NK-92 (cell line): ENCODE measurements around the gene RXFP2.

Source experiments
- DNase-seq: peaks from one replicate; lab custom pipeline; 2025; ENCODE audit not compliant: unreplicated experiment; lab: John Stamatoyannopoulos, UW

The RXFP2 gene

DNA sequence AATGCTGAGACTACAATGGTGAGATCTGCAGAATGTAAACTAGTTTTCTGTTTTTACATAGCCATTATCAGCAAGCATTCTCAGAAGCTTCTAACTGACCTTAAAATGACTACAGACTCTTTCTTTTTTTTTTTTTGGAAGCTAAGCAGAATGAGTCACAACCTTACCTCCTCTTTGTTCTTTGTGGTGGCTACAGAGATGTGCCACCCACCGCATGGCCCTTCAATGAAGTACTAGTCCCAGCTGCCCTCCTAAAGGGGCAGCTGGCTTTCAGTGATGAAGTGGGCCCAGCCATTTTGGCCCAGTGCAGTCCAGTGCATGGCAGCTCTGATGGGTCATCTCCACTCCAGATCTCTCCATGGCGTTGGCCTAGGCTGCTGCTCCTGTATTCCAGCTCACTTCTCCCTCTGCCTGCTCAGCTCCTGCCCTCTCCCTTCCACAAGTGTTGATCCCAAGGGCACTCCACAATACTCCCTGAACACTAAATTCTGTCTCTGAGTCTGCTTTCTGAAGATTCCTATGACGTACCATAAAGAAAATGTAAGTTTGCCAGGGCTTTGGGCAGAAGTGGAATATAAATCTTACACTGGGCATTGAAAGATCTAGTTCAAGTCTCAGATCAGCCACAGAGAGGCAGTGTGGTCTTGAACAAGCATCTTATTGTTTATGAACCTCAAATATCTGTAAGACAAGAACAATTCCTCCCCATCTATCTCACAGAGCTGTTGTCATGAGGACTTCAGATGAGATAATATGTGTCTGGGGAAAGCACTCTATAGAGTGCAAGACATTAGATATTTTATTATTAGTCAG, 85.6 kb downstream of the RXFP2 start:
- DNase-seq: no peak

DNA sequence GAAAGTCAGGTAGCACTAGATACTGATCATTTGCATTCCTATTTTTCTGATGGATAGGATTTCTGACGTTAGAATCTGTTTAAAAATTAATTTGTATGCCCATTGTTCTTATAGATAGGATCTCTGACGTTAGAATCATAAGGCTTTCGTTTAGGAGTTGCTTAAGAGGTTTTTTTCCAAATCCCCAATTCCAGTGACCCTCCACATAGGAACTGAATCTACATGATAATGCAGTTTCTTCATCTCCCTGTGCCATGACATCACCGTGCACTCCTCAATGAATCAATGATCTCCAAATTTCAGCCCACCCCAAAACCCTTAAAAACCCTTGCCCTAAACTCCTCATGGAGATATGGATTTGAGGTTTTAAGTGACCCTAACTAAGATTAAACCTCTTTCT, 87.2 kb downstream of the RXFP2 start:
- no peak for DNase-seq

DNA sequence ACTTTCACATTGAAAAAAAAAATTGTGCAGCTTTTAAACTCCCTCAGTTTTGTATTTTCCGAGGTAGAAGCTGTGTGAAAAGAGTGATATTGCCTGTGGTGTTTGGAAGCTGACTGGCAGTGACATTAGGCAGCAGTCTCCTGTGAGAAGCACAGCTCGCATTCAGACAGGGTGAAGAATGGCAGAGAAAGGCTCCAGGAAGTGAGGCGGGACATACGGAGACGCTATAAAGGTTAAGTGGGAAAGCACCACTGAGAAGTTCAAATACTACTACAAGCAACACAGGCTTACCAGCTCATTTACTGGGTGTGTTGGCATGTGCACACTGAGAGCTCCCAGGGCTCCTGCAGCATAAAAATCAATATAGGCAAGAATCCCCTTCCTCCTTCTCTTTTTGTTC, 88.4 kb downstream of the RXFP2 start:
- no peak for DNase-seq

DNA sequence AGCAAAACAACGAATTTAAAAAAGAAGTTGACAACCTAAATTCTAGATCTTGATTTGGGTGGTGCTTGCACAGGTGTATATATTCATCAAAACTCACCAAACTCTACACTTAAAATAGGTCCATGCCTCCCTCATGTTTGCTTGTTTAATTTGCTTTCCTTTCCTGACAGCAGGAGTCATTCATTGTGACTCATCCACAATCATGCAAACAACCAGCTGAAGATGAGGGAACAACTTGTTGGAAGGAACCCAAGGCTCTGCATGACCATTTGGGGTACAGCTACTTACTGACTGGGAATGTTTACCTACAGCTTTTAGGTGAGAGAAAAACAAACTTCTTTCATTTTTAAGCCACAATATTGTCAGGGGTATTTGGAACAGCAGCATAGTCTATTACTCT, 96.6 kb downstream of the RXFP2 start:
- no peak for DNase-seq

DNA sequence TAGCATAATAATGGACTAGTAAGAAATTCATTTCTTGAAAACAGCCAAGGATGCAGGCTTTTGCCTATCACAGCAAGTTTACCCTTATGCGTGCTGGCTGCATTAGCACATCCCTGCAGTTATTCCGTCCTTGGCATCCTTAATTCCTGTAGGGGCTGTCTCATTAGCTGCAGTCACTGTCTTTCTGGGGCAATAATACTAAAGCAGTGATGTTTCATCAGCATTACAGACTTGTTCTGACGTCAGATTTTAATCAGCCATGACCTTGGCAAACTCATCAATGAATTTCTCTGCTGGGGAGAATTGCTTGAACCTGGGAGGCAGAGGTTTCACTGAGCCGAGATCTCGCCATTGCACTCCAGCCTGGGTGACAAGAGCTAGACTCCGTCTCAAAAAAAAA, 103.7 kb downstream of the RXFP2 start:
- no peak for DNase-seq

DNA sequence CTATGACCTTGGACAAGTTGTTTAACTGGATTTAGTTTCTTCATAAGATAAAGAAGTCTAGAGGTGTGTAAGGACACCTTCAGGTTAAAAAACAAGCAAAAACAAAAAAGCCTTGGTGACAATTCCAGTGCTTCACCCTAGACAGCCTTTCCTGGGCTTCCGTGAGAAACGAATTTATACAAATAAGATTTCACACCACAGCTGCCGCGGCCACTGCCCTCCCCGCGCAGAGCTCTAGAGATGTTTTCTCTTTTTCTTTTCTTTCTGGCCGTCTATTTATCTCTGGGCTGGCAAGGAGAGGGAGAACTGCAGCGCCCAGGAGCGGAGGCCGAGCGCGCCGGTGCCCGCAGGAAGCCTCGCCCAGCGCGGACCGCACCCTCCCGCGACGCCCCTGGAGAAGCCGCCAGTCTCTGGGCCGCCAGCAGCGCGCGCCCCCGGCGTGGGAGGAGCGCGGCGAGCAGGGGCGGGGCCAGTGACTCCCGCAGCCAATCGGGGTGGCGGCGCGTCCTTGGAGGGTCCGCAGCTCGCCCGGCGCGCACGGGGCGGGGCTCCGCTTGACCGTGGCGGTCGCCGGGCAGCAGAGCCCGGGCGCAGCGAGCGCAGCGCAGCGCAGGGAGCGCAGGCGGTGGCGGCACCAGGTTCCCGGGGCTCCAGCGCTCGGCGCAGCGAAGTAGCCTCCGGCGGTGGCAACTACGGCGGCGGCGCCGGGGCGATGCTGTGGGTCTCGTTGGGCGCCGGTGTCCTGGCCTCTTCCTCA, 107.0 kb downstream of the RXFP2 start:
- DNase-seq: no peak

DNA sequence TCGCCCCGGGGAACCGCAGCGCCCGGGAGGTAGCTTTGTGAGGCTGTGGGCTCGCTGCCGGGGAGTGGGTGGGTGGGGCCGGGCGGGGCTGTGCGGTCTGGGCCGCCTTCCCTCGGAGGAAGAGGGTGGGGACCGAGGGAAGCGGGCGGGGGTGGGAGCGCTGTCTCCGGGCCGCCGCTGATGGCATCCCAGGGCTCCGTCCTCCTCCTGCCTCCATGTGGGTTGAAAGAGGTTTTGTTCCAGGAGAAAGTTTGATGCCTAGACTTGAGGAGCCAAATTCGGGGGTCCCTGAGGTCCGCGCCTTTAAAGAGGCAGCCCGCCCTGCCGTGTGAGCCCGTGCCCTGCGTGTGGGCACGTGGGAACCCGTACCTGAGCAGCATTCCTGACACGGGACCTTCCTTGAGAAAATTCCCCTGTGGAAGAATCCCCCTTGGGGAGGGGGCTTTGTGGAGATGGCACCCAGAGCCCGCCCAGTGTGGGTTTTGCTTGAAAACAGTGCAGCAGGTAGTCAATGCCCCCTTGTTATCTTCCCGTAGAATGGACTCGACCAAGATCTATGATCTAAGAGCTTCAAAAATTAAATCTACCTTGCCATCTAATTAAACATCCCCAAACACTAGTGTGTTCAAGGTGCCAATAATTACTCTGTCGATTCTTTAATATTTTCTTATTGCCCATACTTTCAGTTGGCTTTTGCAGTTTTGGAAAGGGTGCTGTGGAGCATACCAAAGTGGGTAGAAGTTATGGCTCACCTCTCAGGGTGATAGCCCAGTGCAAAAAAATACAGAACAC, 107.8 kb downstream of the RXFP2 start:
- no peak for DNase-seq

DNA sequence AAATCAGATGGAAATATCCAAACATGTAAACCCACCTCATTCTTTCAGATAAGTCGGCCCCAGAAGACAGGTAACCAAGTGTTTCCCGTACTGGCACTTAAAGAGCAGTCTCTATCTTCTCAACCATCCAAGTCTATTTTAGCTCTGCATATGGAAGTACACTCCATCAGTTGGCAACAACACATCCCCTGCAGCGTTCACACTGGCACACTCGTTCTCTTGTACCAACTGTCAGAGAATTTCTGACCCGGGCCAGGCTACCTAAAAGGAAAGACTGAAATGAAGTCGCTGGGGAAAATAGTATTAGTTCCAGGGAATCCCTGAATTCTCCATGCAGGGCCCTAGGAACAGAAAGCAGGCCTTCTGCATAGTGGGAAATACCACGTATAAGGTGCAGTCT, 109.3 kb downstream of the RXFP2 start:
- DNase-seq: no peak

DNA sequence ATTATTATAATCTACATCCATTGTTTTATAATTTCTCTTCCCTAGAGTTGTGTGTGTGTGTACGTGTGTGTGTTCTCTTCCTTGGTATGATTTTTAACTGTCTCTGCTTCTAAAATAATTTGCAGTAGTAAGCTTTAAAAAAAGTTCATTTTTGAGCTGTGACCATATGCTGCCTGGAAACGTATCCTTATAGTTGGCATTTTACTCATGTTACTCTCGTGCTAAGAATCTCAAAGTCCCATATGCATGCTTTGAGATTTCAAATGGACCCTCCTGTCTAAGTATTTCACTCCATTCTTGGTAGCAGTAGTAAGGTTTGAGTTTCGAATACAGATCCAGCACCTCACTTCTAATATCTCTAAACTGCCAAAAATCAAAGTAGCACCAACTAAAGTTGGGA, 109.9 kb downstream of the RXFP2 start:
- DNase-seq: no peak

DNA sequence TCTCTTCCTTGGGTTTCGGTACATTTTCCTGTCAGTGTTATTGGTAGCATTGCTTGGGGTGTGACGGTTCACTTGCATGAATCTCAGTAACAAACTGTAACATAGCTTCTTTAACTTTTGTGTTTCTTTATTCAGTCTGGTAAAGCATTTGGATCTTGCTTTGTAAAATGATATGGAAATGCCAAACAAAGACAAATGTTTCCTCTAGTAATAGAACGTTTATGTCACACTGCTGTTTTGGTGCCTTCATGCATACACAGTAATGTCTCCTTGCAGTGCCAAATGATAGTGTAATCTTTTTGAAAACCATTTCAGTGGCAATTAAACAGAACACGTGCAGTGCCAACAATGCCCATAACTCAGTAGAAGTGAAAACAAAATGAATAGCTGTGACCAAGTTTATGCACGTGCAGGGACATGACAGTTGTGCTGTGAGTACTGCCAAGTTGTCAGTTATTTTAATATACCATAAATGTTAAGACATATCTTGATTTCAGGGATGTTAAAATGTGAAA, 110.8 kb downstream of the RXFP2 start:
- DNase-seq: no peak

DNA sequence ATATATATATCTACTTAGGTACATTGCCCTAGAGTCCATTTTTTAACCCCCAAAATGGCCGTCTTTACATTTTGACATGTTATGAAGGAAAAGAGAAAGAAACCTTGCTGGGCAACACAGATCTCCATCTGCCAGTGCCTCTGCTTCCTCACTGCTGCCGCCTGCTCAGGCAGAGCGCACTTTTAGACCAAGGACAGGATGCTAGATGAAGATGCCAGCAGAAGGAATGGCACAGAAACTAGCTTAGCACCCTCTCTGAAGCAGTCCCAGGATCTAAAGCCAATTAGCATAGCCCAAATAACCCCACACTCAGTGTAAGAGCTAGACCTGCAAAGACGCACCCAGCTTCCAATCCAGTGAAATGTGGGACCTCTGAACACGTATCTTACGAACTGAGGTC, 111.9 kb downstream of the RXFP2 start:
- DNase-seq: no peak
